GM18873 (cell line): ENCODE data around the gene THEMIS2.

Experiments used
- ATAC-seq: cut with Tn5 transposase; IDR thresholded peaks from one replicate; pipeline ENCODE4 v1.9.1; 2021; ENCODE audit warnings: mild to moderate bottlenecking, moderate library complexity, moderate number of reproducible peaks; ENCODE audit not compliant: unreplicated experiment, low FRiP score

The THEMIS2 gene

DNA sequence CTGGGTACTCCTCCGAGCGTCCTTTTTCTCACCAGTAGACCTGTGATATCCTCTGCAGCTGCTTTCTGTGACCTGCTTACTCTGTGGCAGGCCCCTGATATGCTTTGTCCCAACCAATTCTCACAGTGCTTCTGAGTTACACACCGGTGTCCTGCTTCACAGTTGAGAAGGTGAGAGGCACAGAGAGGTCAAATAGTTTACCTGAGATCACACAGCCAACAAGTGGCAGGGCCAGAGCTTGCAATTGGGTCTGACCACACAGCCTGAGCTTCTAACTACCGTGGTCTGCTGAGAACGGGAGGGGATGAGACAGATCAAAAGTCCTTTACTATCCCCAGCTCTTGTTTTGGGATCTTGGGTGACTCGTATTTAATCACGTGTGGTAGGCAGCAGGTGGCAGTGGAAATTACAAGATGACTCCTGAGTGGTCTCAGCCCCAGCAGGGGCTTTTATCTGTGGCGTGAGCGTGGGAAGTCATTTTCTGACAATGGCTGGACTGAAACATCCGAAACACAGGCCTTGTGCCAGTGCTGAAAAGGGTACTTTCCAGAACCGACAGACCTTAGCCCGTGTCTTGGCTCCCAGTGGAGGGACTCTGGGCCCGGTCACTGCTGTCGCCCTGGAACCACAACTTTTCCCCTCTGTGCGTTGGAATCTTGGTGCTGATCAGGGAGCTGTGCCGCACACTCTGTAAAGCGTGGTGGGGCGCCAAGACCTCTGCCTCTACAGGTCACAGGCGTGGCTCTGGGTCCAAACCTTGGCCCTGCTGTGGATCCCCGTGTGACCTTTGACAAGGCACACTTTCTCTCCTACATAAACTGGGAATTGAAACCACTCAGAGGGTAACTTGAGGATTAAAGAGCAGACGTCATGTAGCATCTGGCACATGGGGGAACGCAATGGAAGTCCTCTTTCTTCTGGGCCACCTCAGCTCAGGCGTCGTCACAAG, 11.9 kb downstream of the THEMIS2 start:
- no peak for ATAC-seq

DNA sequence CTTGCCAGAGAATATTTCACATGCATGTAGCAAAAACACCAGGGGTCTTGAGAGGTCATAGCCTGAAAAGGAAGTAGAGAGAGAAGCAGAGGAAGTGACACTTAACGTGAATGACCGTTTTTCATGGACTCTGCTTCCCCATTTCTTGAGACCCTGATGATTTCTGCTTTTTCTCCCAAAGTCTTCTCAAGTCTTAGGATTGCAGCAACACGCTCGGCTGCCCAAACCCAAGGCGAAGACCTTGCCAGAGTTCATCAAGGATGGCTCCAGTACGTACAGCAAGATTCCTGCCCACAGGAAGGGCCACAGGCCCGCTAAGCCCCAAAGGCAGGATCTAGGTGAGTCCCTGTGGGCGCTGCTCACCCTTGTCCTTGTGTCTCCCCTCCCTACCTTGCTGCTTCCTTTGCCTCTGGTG, 12.8 kb downstream of the THEMIS2 start:
- no peak for ATAC-seq

DNA sequence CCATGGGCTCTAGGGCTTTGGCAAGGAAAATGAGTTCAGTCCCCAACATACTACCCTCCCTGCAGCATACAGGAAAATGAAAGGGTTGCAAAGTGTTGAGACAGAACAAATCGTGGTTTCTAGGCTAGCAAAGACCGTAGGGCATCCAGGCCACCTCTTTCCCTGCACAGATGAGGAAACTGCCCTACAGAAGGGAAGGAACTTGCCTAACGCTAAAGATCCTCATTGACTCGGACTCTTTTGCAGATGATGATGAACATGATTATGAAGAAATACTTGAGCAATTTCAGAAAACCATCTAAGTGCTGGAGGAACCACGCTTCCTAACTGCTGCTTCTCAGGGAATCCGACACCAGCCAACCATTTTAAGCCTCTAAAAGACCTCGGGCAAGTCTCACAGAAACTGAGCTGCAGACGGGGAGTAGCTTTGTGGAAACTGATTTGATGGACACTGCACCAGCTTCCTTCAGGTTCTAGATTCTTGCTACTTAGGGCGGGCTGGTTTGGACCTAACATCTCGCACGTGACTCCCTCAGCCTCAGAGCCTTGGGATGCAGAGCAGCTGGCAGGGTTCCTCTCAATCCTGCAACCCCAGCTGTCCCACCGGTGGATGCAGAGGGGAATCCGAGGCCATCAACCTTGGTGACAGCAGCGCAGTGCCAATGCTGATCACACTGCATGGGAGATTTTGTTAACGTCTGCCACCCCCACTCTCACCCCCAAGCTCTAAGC, 13.4 kb downstream of the THEMIS2 start:
- no peak for ATAC-seq

GRCh38 chr1:27886353-27886679, 14.0 kb downstream of the THEMIS2 start:
- ATAC-seq: no peak

GRCh38 chr1:27886744-27887143, 14.4 kb downstream of the THEMIS2 start:
- ATAC-seq: no peak

- ATAC-seq: no peak
Measured at GRCh38 chr1:27887215-27888021, 15.1 kb downstream of the THEMIS2 start.

- no peak for ATAC-seq
Measured at GRCh38 chr1:27889506-27889905, 17.2 kb downstream of the THEMIS2 start.

GRCh38 chr1:27891196-27891889, 19.0 kb downstream of the THEMIS2 start:
- ATAC-seq: peak; percentile 33

DNA sequence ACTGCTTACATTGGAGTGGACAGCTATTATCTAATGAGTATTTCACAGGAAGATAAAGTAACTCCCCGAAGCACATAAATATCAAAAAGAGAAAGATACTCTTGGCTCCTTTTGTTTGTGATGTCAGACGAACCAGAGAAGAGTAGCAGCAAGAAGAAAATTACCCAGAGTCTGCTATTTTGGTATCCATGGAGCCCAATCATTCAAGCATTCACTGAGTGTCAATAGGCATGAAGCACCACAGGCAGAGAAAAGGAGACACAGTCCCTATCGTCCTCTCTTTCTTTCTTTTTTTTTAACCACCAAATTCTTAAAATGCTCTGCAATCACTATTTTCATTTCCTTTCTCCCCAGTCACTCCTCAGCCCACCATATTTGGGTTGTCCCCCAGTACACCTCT, 22.2 kb downstream of the THEMIS2 start:
- no peak for ATAC-seq

- ATAC-seq: no peak
Measured at GRCh38 chr1:27906759-27907158, 34.4 kb downstream of the THEMIS2 start.

GRCh38 chr1:27912429-27912828, 40.1 kb downstream of the THEMIS2 start:
- ATAC-seq: no peak

DNA sequence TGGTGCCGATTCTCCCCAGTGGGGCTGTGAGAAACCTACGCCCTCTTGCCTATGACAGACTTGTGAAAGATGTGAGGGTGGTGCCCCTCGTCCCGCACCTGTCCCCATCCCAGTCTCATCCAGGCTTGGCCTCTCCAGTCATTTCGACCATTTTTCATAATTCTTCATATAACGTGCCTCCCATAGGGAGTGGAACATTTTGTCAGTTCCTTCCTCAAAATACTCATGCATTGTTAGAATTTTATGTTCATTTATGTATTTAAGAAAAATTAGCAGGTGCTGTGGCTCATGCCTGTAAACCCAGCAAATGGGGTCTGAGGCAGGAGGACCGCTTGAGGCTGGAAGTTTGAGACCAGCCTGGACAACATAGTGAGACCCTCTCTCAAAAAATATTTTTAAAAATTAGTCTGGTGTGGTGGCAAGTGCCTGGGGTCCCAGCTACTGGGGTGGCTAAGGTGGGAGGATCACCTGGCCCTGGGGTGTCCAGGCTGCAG, 42.8 kb downstream of the THEMIS2 start:
- no peak for ATAC-seq

DNA sequence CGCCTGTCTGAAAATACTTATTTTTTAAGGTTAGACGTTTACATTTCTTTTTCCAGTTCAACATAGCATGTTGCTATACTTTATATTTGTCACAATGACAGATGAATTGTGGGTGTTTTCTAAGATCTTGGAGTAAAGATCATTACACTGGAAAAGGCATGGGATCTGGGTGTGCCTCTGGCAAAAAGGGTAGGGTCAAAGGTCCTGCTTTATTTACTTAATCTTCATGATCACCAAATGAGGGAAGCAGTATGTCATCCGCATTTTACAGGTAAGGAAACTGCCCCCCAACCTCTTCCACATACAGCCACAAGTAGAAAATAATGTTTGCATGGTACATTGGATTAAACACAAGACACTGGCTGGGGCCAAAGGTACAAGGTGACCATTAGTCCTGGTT, 49.9 kb downstream of the THEMIS2 start:
- no peak for ATAC-seq

DNA sequence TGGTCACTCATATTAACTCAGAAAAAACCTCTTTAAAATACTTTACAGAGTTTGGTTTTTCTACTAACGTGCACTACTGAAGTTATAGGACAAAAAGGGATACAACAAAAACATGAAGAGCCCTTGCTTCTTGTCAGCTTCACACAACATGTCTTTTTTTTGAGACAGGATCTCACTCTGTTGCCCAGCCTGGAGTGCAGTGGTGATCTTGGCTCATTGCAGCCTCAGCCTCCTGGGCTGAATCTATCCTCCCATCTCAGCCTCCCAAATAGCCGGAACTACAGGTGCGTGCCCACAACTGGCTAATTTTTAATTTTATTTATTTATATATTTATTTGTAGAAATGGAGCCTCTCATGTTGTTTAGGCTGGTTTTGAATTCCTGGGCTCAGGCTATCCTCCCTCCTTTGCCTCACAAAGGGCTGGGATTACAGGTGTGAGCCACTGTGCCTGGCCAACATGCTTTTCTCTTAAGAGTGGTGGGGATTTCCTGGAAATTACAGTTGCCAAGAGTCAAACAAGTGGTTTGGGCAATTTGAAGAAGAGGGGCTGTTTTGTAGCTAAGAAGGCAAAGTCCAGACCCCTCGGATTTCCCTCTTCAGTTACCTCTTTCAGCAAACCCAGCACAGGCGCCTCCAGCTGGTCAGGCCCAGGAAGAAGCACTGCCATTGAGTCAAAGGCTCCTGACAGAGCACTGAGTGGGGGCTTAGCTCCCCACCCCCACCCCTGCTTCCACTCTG, 56.0 kb downstream of the THEMIS2 start:
- no peak for ATAC-seq

GRCh38 chr1:27931184-27931583, 58.8 kb downstream of the THEMIS2 start:
- ATAC-seq: no peak

DNA sequence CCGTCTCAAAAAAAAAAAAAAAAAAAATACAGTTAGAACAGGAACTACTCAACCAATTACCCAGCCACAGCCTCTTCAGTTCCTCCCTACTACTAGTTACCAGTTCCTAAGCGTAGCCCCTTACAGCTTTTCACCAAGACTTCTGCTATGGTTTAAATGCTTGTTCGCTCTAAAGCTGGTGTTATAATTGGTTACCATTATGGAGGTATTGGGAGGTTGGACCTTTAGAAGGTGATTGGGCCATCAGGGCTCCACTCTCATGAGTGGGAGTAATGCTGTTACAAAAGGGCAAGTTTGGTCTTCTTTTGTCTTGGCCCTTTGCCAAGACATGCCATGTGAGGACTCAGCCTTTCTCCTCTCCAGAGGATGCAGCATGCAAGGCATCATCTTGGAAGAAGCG, 59.4 kb downstream of the THEMIS2 start:
- no peak for ATAC-seq

DNA sequence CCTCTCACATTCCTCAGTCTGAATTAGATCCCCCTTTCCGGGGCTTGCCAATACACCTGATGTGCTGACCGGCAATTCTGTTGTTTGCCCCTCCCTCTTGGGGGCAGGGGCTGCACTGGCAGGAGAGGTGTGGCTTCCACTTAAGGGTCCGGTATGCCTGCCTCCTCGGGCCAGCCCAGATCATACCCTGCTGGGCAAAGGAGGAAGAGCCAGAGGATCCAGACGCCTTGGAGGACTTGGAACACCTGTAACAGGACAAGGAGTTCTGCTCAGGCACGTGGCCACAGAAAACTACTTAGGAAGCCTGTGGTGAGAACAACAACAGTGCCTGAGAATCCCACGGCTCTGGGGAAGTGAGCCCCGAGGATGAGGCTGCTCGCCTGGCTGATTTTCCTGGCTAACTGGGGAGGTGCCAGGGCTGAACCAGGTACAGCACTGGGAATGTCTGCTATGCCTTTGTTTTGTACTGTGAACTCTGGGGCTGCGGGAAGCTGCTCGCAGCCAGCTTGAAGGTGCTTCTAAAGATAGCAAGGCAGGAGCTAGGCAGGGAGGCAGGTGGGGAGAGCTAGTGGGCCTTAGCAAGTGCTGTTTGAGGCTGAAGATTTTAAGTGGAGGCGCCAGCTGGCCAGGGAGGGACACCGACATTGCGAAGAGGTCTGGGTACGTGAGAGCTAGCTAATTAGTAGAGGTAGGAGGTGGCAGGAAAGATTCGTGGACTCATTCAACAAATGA, 62.6 kb downstream of the THEMIS2 start, which contains the start of gene SMPDL3B:
Gene SMPDL3B (plus strand): TSS at position 183 of the 732 bp plus-strand sequence. CDS start 184 bp downstream, at position 367.
- ATAC-seq: no peak

- ATAC-seq: no peak
Measured at GRCh38 chr1:27935721-27936120, 63.4 kb downstream of the THEMIS2 start.
